ENCODE data around the gene FAM135A.
"Not testable (repeated sequence)": the region's sequence is repeated elsewhere in the genome, so short reads cannot be mapped to it uniquely, and the experiment has no call there.

The FAM135A gene

DNA sequence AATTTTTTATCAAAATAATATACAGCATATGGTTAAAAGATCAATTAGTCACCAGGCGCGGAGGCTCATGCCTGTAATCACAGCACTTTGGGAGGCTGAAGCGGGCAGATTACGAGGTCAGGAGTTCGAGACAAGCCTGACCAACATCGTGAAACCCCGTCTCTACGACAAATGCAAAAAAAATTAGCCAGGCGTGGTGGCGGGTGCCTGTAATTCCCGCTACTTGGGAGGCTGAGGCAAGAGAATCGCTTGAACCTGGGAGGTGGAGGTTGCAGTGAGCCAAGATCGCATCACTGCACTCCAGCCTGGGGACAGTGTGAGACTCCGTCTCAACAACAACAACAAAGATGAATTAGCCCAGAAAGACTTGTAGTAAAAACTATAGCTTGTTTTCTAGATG is 46.4 kb downstream of the FAM135A start:
- DNase-seq (ENCODE audit: low read depth in 3 of 3), result not testable (repeated sequence)

DNA sequence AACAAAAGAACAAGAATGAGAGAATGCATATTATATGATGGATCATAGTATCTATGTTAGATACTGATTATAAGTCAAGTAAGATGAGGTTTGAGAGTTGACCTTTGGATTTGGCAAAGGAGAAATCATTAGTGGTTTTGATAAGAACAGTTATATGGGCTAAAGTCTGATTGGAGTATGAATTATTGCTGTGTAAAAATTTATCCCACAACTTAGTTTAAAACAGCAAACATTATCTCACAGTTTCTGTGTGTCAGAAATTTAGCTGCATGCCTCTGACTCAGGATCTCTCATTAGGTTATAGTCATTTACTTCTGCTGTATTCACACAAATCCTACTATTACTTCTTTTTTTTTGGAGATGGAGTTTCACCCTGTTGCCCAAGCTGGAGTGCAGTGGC is 56.7 kb downstream of the FAM135A start:
- DNase-seq (ENCODE audit: low read depth in 3 of 3), result no peak

DNA sequence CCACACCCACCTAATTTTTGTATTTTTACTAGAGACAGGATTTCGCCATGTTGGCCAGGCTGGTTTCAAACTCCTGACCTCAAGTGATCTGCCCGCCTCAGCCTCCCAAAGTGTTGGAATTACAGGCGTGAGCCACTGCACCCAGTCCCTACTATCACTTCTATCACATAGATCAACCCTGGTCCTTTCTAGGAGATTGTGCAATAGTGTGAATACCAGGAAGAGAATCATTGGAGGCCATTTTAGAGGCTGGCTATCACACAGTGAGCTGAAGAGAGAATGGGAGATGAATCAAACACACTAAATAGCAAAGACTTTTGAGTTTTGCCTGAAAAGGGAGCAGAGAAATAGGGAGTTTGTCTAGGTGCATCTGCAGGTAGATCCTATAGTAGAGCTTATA is 57.2 kb downstream of the FAM135A start:
- DNase-seq (ENCODE audit: low read depth in 3 of 3), result not testable (repeated sequence)

DNA sequence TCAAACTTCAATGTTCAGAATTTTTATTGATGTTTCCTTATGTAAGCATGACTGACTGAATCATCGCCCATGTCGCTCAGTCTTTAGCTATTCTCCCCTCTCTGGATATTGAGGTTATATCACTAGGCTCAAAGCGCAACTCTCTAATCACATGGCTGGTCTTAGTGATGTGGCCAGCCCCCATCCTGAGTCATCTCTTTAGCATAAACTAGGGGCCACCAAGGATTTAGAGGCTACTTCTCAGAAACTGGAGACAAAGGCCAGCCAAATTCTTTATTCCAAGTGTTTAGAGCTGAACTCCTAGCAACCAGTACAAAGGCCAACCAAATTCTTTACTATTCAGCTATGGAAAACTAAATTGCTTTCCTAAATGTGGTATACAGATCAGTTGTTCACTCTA is 61.4 kb downstream of the FAM135A start:
- DNase-seq (ENCODE audit: low read depth in 3 of 3), result no peak

DNA sequence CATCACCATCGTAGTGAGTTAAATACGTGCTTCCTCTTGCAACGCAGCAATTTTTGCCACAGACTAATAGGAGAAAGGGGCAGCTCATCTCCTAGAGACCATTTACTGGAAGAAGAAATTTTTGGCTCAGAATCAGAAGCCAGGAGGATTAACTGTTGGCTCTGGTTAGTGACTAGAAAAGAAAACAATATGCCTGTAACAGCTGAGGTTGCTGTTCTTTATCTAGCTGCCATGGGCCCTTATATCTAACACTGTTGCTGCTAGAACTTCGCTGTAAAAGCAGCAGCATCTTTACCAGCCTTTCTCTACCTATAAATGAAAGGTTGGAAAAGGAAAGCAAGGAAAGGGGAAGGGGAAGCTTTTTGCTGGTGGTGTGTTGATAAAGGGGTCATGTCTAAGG is 65.9 kb downstream of the FAM135A start:
- no peak for DNase-seq (ENCODE audit: low read depth in 3 of 3)

DNA sequence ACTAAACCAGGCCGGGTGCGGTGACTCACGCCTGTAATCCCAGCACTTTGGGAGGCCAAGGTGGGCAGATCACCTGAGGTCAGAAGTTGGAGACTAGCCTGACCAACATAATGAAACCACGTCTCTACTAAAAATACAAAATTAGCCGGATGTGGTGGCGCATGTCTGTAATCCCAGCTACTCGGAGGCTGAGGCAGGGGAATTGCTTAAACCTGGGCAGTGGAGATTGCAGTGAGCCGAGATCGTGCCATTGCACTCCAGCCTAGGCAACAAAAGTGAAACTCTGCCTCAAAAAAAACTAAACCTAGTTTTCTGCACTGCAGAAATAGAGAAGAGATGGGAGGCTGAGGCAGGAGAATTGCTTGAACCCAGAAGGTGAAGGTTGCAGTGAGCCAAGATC is 73.3 kb downstream of the FAM135A start:
- not testable (repeated sequence) for DNase-seq (ENCODE audit: low read depth in 3 of 3)

DNA sequence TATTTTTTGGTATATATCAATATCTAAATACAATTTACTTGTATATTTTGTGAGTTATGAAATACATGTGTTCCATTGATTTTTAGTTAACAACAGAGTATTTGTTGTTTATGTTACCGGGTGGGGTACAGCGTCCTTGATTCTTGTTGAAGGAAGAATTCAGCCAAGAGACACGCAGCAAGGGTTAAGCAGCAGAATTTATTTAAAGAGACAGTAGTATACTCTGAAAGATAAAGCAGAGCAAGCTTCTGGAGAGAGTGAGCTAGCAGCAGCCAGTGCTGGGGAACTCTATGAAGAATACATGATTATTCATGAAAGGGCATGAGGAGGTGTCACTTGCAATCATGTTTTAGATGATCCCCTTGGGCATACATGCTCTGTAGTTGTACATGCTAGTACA is 76.1 kb downstream of the FAM135A start:
- DNase-seq (ENCODE audit: low read depth in 3 of 3), result no peak

DNA sequence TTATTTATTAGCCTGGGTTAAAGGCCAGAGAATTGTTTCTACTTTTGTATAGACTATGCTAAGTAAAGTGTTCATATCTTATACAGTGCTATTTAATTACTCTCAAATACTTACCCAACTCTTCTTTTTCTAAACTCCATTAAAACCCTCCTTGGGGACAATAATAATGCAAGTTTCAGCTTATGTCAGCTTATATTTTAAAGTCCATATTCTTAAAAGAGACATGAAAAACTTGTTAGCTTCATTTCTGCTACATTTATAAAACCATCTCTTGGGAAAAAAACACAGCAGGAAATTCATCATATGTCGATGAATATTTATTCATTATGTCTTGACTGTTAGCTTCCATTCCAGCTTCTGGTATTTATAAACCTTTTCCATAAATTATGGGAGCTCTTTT is 81.5 kb downstream of the FAM135A start:
- no peak for DNase-seq (ENCODE audit: low read depth in 3 of 3)

DNA sequence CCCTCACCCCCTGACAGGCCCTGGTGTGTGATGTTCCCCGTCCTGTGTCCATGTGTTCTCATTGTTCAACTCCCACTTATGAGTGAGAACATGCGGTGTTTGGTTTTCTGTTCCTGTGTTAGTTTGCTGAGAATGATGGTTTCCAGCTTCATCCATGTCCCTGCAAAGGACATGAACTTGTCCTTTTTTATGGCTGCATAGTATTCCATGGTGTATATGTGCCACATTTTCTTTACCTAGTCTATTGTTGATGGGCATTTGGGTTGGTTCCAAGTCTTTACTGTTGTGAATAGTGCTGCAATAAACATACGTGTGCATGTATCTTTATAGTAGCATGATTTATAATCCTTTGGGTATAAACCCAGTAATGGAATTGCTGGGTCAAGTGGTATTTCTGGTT is 82.5 kb downstream of the FAM135A start:
- not testable (repeated sequence) for DNase-seq (ENCODE audit: low read depth in 3 of 3)

DNA sequence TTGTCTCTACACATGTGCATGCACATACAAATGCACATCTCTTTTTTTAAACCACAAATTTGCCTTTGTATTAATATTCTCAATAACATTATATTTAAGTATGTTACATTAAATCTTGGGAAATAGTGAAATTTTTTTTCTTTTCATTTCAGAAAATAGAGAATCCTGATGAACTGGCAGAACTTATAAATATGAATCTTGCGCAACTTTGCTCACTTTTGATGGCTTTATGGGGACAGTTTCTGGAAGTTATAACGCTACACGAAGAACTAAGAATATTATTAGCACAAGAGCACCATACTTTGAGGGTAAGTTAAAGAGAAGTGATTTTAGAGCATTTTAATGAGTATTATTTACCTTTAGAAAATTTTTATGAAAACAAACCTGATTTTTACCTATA is 89.2 kb downstream of the FAM135A start:
- DNase-seq (ENCODE audit: low read depth in 3 of 3), result no peak

DNA sequence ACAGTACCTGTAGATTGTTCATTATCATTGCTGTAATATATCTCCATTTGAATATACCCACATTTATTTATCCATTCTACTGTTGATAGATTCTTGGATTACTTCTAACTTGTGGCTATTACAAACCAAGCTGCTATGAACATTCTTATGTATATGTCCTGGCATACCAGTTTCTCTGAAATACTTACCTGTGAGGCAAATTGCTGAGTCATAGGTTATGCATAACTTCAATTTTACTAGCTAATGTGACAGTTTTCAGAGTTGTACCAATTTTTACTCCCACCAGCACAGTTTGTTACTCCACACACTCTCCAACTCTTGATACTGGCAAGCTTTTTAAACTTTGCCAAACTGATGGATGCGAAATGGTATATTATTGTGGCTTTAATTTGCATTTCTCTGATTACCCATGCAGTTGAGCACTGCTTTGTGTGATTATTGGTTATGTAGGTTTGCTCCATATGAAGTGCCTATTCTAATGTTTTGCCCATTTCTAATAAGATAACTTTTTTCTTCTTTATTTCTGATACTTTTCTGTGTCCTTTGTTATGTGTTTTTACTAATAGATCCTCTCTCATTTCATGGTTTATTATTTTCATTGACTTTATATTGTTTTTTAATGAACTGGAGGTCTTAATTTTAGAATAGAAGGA is 90.6 kb downstream of the FAM135A start:
- DNase-seq (ENCODE audit: low read depth in 3 of 3), result no peak

DNA sequence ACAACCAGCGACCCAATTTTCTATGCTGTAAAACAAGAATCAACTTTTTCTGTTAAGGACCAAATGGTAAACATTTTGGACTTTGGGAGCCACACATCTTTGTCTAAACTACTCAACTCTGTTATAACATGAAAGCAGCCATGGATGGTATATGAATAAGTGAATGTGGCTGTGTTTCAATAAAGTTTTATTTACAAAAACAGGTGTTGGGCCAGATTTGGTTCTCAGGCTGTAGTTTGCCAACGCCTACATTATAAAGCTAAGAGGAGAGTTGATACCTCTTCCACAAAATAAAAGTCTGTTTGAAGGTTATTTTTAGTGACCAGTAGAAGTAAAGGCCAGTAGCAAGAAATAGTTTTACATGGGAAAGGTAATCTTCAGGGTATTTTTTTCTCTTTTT is 93.0 kb downstream of the FAM135A start:
- no peak for DNase-seq (ENCODE audit: low read depth in 3 of 3)

DNA sequence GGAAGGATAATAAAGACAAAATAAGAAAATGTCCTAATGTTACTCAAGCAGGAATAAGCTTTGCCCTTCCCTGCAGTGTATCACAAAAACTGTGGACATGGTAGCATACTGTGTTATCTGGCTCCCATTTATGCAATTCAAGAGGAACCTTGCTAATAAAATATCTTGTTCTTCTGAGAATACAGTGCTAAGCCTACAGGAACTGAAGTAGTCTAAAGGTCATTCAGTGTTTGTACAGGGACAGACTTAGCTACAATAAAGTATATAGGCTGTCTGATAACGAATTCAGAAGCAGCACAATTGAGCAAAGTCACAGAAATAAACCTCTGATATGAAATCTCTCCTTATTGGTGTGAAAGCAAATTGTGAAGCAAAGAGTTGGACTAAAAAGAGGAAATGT is 93.9 kb downstream of the FAM135A start:
- DNase-seq (ENCODE audit: low read depth in 3 of 3), result no peak

DNA sequence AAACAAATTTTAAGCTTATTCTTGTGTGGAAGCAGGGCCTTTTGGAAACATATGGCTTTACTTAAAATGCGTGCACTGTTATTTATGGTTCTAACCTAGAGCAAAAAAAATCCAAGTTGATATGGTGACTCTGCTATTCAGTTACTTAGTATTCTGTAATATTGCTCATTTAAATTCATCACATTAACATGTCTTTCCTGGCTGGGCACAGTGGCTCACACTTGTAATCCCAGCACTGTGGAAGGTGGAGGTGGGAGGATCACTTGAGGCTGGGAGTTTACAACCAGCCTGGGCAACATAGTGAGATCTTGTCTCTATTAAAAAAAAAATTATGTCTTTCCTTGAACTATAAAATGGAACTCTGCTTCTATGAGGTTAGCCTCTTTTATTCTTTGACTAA is 95.6 kb downstream of the FAM135A start:
- no peak for DNase-seq (ENCODE audit: low read depth in 3 of 3)

DNA sequence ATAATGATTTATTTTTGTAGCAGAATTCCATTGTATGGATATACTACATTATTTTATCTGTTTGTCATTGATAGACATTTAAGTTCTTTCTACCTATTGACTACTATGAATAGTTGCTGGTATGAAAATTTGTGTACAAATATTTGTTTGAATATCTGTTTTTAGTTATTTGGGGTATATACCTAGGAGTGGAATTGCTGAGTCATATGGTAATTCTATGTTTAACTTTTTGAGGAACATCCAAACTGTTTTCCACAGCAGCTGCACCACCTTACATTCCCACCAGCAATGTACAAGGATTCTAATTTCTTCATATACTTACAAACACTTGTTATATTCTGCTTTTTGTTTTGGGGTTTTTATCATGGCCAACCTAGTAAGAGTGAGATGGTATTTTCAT is 97.3 kb downstream of the FAM135A start:
- no peak for DNase-seq (ENCODE audit: low read depth in 3 of 3)

DNA sequence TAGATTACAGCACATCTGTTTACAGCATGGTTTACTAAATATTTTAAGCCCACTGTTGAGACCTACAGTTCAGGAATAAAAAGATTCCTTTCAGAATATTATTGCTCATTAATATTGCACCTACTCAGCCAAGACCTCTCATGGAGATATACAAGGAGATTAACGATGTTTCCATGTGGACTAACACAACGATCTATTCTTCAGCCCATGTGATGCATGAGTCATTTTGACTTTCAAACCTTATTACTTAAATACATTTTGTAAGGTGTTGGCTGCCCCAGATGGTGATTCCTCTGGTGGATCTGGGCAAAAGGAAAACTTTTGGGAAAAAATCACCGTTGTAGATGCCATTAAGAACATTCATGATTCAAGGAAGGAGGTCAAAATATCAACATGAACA is 105.4 kb downstream of the FAM135A start:
- no peak for DNase-seq (ENCODE audit: low read depth in 3 of 3)

DNA sequence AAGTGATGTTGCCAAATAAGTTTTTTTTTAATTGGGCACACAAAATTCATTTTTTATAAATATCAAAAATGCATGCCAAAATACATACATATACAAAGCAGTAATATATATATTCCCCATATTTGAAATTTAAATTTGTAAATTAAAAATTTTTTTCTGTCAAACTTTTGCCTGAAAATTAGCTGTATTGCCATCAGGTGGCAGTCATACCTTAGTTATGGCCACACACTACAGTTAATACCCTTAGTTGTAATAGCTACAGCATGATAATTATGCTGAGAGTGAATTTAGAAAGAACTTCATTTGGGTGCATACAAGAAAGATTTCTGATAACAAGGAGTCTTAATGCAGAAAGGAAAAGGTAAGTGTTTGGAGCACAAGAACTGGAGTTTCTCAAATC is 107.3 kb downstream of the FAM135A start:
- no peak for DNase-seq (ENCODE audit: low read depth in 3 of 3)

DNA sequence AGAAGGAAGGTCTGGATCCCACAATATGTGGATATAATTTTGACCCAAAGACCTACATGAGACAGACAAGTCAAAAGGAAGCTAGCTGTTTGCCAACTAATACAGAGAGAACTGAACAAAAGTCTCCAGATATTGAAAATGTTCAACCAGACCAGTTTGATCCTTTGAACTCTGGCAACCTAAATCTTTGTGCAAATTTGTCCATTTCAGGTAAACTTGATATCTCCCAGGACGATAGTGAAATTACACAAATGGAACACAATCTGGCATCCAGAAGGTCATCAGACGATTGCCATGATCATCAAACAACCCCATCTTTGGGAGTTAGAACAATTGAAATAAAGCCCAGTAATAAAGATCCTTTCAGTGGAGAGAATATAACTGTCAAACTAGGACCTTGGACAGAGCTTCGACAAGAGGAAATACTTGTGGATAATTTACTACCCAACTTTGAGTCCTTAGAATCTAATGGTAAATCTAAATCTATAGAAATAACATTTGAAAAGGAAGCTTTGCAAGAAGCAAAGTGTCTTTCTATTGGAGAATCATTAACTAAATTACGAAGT is 111.5 kb downstream of the FAM135A start:
- no peak for DNase-seq (ENCODE audit: low read depth in 3 of 3)

DNA sequence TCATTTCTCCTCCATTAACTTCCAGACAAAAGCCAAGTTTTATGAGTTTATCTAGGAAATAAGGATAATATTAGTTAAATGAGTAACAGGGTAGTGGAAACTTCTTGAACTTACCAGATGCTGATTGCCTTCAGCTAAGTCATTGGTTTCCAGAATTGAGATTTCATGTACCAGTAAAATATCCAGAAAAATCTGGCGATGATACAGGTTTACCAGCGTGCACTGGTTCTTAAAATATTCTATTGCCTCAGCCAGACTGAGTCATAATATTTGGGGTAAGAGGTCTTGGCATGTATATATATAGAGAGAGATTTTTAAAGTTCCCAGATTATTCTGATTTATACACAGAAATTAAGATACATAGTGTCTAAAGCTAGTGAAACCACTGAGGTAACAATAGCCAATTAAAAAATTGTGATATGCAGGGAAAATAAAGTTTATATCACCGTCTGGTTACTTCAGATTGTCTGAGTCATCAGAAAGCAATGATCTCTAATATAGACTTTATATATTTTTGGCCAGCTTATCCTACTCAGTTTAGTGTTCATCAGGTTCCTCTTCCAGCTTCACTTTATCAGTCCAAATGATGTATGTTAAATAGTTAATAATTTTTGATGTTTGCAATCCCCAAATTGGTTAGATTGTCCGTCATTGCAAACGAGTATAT is 113.9 kb downstream of the FAM135A start:
- DNase-seq (ENCODE audit: low read depth in 3 of 3), result no peak

DNA sequence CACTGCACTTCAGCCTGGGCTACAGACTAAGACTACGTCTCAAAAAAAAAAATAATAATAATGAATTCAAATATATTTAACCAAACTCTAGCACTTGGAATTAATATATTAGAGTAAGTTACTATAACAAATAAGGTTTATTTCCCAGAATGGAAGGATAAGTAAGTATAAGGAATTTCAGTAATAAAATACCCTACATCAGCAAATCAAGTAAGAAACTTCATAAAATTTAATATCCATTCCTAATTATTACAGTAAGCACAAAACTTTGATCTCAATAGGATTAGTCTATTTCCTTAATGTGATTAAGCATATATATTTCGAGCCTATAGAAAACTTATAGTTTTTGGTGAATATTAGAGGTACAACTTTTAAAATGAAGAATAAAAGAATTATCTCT is 116.7 kb downstream of the FAM135A start:
- DNase-seq (ENCODE audit: low read depth in 3 of 3), result no peak

DNA sequence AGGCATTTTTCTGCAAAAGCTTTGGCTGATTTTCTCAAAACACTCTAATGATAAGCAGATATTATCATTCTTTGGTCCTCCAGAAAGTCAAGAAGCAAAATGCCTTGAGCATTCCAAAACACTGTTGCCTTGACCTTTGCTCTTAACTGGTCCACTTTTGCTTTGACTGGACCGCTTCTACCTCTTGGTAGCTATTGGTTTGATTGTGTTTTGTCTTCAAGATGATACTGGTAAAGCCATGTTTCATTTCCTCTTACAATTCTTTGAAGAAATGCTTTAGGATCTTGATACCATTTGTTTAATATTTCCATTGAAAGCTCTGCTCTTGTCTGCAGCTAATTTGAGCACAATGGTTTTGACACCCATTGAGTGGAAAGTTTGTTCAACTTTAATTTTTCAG is 117.8 kb downstream of the FAM135A start:
- DNase-seq (ENCODE audit: low read depth in 3 of 3), result no peak

DNA sequence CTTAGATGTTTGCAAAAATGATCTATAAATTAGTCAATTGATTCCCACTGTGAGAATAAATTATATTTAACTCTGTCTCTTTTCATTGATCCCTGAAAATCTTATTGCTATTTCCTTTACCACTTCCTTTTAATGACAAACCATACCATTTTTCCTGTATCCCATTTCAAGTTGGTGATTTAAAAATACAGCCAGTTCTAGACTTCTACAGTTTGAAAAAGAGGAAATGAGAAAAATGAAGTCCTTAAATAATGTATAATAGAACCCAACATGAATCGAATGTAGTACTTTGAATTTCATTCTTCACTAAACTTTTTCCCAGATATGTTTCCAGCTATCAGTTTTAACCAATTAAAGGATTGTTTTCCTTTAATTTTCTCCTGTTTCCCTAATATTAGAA is 124.0 kb downstream of the FAM135A start:
- DNase-seq (ENCODE audit: low read depth in 3 of 3), result no peak

DNA sequence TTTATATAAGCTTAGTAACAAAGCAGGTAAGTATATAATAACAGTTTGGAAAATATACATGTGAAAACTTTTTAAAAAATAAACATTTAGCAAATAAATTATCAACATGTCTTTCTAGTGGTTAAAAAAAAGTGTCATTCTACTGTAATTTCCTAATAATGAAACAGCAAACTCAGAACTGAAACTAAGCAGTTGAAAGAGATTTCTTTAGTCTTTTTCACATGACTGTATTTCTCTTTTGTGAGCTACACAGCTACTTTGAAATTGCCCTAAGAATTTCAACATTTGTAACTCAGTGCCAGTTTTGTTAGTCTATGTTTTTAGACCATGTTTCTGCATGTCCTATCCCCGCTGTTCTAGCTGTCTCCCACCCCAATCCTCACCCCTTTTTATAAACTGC is 125.1 kb downstream of the FAM135A start:
- no peak for DNase-seq (ENCODE audit: low read depth in 3 of 3)

DNA sequence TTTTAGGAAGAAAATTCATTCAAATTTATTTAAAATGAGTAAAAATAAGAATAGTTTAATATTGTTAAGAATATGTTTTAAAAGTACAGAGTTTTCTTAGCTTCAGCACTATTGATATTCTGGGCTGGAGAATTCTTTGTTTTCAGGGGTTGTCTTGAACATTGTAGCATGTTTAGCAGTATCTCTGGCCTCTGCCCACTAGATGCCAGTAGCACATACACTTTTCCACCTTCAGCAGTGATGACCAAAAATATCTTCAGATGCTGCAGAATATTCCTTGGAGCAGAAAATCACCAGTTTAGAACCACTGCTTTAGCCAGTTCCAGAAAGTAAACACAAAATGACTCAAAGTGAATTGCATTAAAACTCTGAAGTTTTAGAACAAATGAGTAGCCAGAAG is 134.0 kb downstream of the FAM135A start:
- DNase-seq (ENCODE audit: low read depth in 3 of 3), result no peak

Measured in stimulated activated CD4-positive, alpha-beta T cell treated with anti-CD3 and anti-CD28 coated beads, TNF-alpha, amount 100 ng/mL, for 4 hours (primary cell).